Activated naive CD4-positive, alpha-beta T cell treated with anti-CD3 and anti-CD28 coated beads, Interleukin-2, amount 50 U/mL, for 24 hours (primary cell): Measurements from ENCODE around the gene RFC2.

ENCODE experiments used
- H3K27ac Mint-ChIP-seq: one replicate; pipeline ENCODE4 v1.8.0; 2021; ENCODE audit warnings: mild to moderate bottlenecking, mixed read lengths
- H3K27me3 Mint-ChIP-seq: one replicate; pipeline ENCODE4 v1.8.0; 2021; ENCODE audit warnings: mixed read lengths
- H3K36me3 Mint-ChIP-seq: one replicate; pipeline ENCODE4 v1.8.0; 2021; ENCODE audit warnings: mixed read lengths
- H3K4me1 Mint-ChIP-seq: one replicate; pipeline ENCODE4 v1.8.0; 2021; ENCODE audit warnings: mixed read lengths
- H3K4me3 Mint-ChIP-seq: one replicate; pipeline ENCODE4 v1.8.0; 2021; ENCODE audit warnings: mild to moderate bottlenecking, mixed read lengths
- H3K9me3 Mint-ChIP-seq: one replicate; pipeline ENCODE4 v1.8.0; 2021; ENCODE audit warnings: mixed read lengths

RFC2 gene

DNA sequence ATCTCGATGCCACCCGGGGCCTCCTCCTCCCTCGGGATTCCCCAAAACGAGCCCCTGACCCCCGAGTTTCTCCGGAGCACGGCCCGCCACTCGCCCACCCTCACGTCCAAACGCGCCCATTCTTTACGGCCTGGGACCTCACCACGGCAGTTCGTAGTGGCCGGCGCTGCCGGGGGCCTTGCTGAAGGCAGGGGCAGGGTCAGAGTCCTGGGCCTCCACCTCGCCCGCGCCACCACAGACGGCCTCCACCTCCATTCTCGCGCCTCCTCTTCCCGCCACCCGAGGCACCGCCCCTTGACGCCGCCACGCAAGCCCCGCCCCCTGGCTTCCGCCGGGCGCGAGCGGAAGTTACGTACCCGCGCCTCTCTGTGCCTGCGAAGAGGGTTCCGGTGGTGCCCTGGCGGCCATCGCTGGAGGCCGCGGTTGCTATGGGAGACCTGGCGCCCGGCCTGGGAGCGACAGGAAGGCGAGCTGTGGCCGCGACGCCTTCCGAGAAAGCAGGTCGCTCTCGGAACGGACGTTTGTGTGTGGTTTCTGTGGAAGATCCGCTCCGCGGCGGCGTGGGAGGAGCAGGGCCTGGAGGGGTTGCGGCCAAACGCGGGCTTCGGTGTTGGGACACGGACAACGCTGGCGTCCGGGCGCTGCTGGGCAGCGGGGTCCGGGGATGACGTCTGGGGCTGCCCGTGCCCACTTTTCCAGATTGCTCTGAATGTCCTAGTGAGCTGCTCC lies at the start of gene RFC2:
Gene RFC2 (minus strand): TSS at position 271 of the 729 bp plus-strand sequence. CDS start 16 bp downstream, at position 255.
- peak within 1 kb of the TSS; percentile 96 for H3K4me3 Mint-ChIP-seq
- H3K4me1 Mint-ChIP-seq, result peaks cover 27% of the 10 kb centered on the region
- H3K27ac Mint-ChIP-seq, result peak within 1 kb of the TSS; percentile 95
- H3K36me3 Mint-ChIP-seq, result peaks cover 8% of the 10 kb centered on the region
- no peaks in the 10 kb centered on the region for H3K9me3 Mint-ChIP-seq
- no peaks in the 10 kb centered on the region for H3K27me3 Mint-ChIP-seq

DNA sequence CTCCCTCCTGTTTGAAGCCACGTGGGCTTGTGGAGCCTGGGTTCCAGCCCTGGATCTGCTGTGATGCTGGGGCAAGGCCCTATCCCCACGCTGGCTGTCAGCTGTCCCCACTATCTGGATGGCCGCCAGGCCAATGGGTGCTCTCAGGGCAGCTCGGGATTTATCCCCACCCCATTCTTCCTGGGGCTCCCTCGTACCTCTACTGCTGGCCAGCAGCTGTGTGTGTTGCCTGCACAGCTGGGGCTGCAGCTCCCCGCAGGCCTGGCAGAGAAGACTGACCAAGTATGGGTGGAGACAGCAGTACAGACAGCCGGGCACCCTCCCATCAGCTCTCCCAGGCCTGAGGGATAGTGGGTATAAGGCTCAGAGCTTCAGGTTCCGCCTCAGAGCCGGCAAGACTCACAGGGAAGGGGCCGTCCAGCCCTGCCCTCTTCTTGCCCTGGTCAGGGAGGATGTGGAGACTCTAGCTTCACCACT lies 48.6 kb upstream of the RFC2 start:
- Mint-ChIP-seq H3K4me3 (no peak overlapping the region), H3K27ac (no peak overlapping the region), H3K4me1 (peaks cover 10% of the 10 kb centered on the region), H3K9me3 (no peaks in the 10 kb centered on the region), H3K36me3 (no peaks in the 10 kb centered on the region), H3K27me3 (peaks cover 2% of the 10 kb centered on the region)

DNA sequence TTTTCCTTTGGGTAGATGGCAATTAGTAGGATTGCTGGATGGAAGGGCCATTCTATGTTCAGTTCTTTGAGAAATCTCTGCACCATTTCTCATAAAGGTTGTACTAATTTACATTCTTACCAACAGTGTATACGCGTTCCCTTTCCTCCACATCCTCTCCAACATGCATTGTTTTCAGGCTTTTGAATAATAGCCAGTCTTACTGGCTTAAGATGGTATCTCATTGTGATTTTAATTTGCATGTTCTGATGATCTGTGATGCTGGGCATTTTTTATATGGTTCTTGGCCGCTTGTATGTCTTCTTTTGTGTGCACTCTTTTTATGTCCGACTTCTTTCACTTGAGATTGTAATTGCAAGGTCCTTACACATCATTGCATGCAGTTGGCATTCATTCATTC lies 46.7 kb upstream of the RFC2 start:
- Mint-ChIP-seq H3K4me3 (no peak overlapping the region), H3K9me3 (no peaks in the 10 kb centered on the region), H3K4me1 (no peaks in the 10 kb centered on the region), H3K27me3 (no peaks in the 10 kb centered on the region), H3K27ac (no peak overlapping the region), H3K36me3 (no peaks in the 10 kb centered on the region)

DNA sequence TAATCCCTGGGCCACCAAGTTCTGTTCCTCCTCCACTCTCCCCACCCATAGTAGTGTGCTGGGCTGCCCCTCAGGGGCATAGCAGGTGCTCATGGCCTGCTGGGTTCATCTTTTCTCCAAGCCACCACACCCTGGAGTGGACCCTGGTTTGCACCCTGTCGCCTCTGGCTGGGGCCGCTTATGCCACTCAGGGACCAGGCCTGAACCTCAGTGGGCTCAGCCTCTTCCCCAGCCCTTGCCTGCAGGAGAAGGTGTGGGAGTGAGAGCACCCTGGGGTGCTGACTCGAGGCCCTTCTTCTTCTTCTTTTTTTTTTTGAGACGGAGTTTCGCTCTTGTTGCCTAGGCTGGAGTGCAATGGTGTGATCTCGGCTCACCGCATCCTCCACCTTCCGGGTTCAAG lies 45.2 kb upstream of the RFC2 start:
- H3K4me3 Mint-ChIP-seq, result no peak overlapping the region
- no peaks in the 10 kb centered on the region for H3K9me3 Mint-ChIP-seq
- no peaks in the 10 kb centered on the region for H3K27me3 Mint-ChIP-seq
- no peaks in the 10 kb centered on the region for H3K36me3 Mint-ChIP-seq
- H3K4me1 Mint-ChIP-seq, result no peaks in the 10 kb centered on the region
- H3K27ac Mint-ChIP-seq, result no peak overlapping the region

DNA sequence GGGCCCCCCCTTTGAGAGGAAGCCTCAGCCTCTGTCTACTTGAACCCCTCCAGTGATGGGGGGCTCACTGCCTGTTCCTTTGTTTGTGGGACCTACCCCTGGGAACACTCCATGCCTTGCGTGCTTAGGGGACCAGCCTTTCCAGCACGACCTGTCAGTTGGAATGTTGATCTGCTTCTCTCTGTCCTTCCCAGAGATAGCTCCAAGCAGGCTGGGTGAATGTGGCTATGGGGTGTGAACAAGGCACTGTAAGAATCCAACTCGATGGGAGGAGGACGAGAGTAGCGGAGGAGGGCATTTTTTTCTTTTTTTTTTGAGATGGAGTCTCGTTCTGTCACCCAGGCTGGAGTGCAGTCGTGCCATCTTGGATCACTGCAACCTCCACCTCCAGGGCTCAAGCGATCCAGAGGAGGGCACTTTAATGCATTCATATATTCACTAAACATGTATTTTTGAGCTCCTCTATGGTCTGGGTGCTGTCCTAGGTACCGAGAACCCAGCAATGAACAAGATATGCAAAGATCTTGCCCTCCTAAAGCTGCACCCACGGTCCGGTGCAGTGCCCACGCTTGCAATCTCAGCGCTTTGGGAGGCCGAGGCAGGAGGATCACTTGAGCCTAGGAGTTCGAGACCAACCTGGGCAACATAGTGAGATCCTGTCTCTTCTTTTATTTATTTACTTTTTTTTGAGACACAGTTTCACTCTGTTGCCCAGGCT lies 43.5 kb upstream of the RFC2 start:
- H3K9me3 Mint-ChIP-seq, result no peaks in the 10 kb centered on the region
- H3K36me3 Mint-ChIP-seq, result no peaks in the 10 kb centered on the region
- no peaks in the 10 kb centered on the region for H3K4me1 Mint-ChIP-seq
- no peak overlapping the region for H3K4me3 Mint-ChIP-seq
- H3K27me3 Mint-ChIP-seq, result no peaks in the 10 kb centered on the region
- H3K27ac Mint-ChIP-seq, result no peak overlapping the region

DNA sequence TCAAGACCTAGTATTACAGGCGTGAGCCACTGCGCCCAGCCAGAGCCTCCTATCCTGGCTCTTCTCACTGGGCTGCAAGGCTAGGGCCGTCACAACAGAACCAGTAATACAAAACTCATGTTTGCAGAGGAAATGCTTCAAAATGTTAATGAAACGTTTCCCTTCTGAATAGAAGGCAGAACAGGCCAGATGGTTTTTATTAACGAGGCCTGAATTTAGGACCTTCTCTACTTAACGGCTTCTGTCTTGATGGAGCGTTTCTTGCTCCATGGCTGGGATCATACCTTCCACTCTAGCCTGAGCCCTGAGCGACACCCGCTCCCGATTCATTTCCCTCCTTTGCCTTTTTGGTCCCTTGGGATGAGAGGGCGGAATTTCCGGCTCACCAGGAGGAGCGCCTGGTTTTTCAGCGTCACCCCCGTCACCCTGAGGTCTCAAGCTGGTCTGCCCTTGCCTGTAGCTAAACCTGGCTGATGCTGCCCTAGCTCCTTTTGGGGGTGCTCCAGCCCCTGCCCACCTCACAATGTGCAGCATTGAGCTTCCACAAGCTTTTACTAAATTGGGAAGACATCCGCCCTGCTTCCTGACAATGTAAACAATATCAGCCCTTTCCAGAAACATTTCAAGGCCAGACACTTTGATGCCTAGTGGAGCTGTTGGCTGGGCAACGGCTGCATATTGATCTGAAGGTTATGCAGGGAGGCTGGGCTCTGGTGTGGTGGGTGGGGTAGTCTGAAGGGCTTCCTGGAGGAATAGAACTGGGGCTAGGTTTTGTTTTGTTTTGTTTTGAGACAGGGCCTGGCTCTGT lies 40.2 kb upstream of the RFC2 start:
- Mint-ChIP-seq H3K4me3 (no peak overlapping the region), H3K4me1 (no peaks in the 10 kb centered on the region), H3K27ac (no peak overlapping the region), H3K9me3 (no peaks in the 10 kb centered on the region), H3K27me3 (no peaks in the 10 kb centered on the region), H3K36me3 (no peaks in the 10 kb centered on the region)

DNA sequence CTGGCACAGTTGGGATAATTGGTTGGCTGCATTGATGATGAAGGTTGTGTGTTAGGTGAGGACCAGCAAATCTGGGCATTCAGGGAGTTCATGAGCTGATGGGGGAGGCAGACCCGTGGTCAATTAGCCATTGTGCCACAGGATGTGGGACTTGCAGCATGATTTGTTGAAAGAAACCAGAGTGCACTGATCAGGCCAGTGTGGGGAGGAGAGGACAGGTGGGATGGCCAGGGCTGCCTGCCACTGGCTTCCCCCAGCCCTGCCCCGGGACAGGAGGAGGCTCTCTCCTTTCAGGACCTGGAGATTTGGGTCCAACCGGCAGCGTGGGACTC lies 39.3 kb upstream of the RFC2 start:
- Mint-ChIP-seq H3K9me3 (no peaks in the 10 kb centered on the region), H3K27ac (no peak overlapping the region), H3K36me3 (no peaks in the 10 kb centered on the region), H3K4me3 (no peak overlapping the region), H3K4me1 (peaks cover 6% of the 10 kb centered on the region), H3K27me3 (no peaks in the 10 kb centered on the region)

DNA sequence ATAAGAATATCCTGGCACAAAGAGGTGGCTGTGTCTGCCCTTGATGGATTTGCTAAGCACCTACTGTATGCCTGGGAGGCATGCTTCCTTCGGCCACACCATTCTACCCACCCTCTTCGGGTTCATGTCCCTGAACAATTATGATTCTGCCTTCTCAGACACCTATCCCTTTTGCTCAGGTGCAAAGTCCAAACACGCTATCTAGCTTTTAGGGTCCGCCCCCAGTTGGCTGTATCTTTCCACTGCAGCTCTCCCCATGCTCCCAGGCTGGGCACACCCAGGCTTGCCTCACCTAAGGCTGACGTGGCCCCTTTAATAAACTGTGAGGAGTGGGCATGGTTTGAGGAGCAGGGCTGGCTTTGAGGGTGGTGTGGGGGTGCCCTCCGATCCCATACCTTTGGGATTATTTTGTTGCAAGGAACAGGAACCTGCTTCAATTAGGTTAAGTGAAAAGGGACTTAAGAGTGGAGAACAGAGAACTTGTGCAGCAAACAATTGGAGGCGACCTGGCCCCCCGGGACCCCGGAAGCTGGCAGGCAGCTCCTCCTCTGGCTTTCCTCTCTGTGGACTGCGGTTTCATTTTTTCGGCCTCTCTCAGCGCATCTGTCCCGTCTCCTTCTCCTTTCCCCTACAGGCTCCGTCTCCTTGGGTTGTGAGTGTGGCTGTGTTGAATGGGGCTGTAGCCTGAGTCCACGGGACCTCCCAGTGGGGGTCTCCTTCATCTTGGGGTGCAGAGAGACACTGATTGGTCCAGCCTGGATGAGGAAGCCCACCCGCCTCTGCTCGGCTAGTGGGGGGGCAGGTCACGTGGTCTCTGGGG lies 38.8 kb upstream of the RFC2 start:
- H3K36me3 Mint-ChIP-seq, result no peaks in the 10 kb centered on the region
- H3K9me3 Mint-ChIP-seq, result no peaks in the 10 kb centered on the region
- H3K4me3 Mint-ChIP-seq, result no peak overlapping the region
- peaks cover 12% of the 10 kb centered on the region for H3K4me1 Mint-ChIP-seq
- H3K27me3 Mint-ChIP-seq, result no peaks in the 10 kb centered on the region
- no peak overlapping the region for H3K27ac Mint-ChIP-seq

DNA sequence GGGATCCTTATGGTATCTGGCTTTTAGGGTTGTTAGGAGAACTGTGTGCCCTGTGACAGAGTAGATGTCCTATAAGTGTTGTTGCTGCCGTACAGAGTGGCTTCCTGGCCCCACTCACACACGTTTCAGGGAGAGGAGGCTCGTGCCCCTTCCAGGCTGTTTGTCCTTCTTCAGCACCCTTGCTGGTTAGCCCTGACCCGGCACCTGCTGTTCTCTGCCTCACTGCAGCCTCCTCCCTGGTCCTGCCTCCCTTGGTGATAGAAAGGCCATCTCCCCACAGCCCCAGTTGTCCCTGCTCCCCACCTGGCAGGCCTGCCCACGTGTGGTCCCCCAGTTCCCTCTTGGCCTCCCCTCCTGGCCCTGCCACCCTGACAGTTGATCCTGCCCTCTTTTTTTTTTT lies 37.3 kb upstream of the RFC2 start:
- H3K4me1 Mint-ChIP-seq, result peaks cover 13% of the 10 kb centered on the region
- H3K27me3 Mint-ChIP-seq, result no peaks in the 10 kb centered on the region
- H3K36me3 Mint-ChIP-seq, result no peaks in the 10 kb centered on the region
- H3K9me3 Mint-ChIP-seq, result no peaks in the 10 kb centered on the region
- peak overlapping the region; percentile 30 for H3K4me3 Mint-ChIP-seq
- no peak overlapping the region for H3K27ac Mint-ChIP-seq

DNA sequence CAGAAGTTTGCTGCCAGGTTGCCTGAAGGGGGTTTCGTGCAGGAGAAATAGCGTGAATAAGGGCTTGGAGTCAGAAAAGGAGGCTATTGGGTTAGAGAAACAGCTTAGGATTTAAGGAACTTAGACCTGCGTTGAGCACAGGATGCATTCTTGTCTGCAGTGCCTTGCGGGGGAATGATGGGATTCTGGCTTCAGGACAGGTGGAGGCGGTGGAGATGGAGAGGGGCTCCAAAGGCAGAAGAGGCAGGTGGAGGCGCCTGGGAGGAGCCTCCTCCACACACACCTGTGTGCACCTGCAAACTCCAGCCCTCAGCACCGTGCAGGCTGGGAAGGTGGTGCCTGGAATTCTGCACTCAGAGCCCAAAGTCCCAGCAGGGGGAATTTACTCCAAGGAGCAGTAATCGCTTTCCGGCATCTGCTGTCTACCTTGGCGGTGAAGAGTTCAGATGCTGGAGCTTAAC lies 36.8 kb upstream of the RFC2 start:
- H3K9me3 Mint-ChIP-seq, result no peaks in the 10 kb centered on the region

DNA sequence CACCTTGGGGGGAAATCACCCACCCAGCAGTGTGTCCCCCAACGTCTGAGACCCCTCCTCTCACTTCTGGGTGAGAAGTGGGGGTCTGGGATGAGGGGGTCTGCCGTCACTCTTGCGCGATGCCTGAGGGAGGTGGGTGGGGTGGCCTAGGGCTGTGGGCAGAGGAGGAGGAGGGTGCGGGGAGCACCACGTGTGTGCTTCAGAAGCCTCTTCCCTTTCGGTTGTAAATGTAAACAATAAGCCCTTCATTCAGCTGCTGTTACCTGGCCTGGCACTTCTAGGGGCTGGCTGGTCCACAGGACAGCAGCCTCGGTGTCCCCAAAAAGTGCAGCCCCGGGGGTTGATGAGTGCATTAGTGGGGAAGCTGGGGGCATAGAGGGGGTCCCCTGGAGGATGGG lies 36.4 kb upstream of the RFC2 start:
- no peaks in the 10 kb centered on the region for H3K9me3 Mint-ChIP-seq

More for the DNA sequence above, 36.8 kb upstream of the RFC2 start:
- no peaks in the 10 kb centered on the region for H3K36me3 Mint-ChIP-seq
- no peaks in the 10 kb centered on the region for H3K27me3 Mint-ChIP-seq
- peak overlapping the region; percentile 62 for H3K4me3 Mint-ChIP-seq
- H3K4me1 Mint-ChIP-seq, result peaks cover 13% of the 10 kb centered on the region
- no peak overlapping the region for H3K27ac Mint-ChIP-seq

DNA sequence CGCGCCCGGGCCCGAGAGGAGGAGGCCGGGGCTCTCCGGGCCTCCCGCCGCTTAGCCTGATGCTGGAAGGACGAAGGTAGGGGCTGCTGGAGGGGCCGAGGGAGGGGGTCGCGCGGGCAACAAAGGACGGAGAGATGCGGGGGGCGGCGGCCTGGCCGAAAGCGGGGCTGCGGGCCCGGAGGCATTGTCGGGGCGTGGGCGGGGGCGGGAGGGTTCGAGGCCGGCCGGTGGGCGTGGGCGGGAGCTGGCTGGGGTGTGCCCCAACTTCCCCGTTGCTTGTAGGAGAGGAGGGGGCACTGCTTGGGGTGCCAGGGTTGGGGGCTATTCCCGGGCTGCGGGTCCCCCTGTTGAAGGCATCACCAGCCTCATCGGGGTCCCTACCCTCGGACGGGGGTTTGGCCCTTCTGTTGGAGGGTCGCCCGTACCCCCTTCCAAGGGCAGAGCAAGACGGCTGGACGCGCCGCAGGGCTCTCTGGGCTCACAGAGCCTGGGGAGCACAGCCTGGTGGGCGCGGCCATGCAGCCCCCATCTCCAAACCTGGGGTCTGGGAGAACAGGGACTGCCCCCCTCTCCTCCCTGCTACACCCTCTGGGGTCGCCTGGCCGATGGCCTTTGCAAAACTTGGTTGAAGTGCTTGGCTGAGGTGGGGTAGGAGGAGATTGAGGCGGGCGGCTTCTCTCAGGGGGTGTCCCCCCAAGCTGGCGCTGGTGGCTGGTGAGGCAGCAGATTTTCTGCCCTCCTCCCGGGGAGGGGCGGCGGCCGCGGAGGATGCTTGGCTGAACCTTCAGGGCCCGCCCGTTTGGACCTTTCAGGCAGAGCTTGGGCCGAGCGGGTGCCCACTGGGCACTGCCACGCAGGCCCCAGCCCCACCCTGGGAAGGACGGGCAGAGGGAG lies 35.7 kb upstream of the RFC2 start:
- Mint-ChIP-seq H3K4me3 (no peak overlapping the region), H3K36me3 (no peaks in the 10 kb centered on the region), H3K4me1 (peaks cover 13% of the 10 kb centered on the region), H3K27me3 (no peaks in the 10 kb centered on the region), H3K27ac (no peak overlapping the region), H3K9me3 (no peaks in the 10 kb centered on the region)

More for the DNA sequence above, 36.4 kb upstream of the RFC2 start:
- H3K27ac Mint-ChIP-seq, result no peak overlapping the region
- H3K4me1 Mint-ChIP-seq, result peaks cover 13% of the 10 kb centered on the region
- no peaks in the 10 kb centered on the region for H3K36me3 Mint-ChIP-seq
- no peaks in the 10 kb centered on the region for H3K27me3 Mint-ChIP-seq
- peak overlapping the region; percentile 62 for H3K4me3 Mint-ChIP-seq

DNA sequence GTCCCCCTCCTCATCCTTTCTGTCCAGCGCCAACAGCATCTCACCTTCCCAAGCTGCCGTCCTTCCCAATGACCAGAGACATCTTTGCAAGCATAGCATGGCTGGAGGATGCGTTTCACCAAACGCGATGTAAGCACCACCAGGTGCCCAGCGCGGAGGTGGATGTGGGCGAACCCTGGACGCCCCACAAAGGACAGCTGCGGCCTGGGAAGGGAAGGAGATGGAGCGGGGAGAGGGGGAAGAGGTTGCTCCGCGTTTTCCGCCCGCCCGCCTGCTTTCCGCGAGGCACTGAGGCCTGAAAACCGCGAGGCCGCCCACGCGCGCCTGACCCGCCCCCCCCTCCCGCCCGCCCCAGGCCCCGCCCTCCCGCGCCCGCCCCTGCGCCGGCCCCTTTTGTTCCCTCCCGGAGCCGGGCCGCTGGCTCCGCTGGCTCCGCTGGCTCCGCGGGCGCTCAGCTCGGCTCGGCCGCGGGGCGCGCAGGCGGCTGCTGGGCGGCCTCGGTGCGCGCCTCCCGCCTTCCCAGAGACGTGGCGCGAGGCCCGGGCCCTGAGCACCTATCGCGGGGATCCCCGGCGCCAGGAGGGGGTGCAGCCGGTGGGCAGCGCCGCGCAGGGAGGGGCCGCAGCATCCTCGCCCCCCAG lies 34.9 kb upstream of the RFC2 start, which contains the start of gene CLIP2:
Gene CLIP2 (plus strand): TSS at position 390 of the 641 bp plus-strand sequence. CDS start 28,140 bp downstream, outside the sequence.
- Mint-ChIP-seq H3K36me3 (no peaks in the 10 kb centered on the region), H3K4me3 (peak within 1 kb of the TSS; percentile 87), H3K27me3 (no peaks in the 10 kb centered on the region), H3K4me1 (peaks cover 13% of the 10 kb centered on the region), H3K9me3 (no peaks in the 10 kb centered on the region), H3K27ac (peak within 1 kb of the TSS; percentile 79)
